CD14-positive monocyte (primary cell): ENCODE measurements around the gene CLEC18B. TPM values are rescaled to one million over a fixed set of nuclear protein-coding genes. Genes with fewer than 3 reads are reported as not detected.
"Not testable (repeated sequence)": the region's sequence is repeated elsewhere in the genome, so short reads cannot be mapped to it uniquely, and the experiment has no call there.

ENCODE experiments used
- DNase-seq, 3 donors: peaks; one replicate each; pipeline ENCODE4 v3.0.0-alpha.2; 2011 to 2022
- H2AFZ ChIP-seq: 2 replicates; pipeline ENCODE4 v1.6.0; 2012; ENCODE audit warnings: mild to moderate bottlenecking, low read depth, low read length, inconsistent platforms; ENCODE audit not compliant: insufficient read depth, poor library complexity, severe bottlenecking
- H3K27ac ChIP-seq, 2 donors: 1 replicate in 1 of 2; 2 replicates in 1 of 2; pipeline ENCODE4 v1.5.1; 2012 to 2013; ENCODE audit warnings: low read length in 2 of 2, control low read depth in 1 of 2, inconsistent platforms in 1 of 2, low read depth in 1 of 2, mild to moderate bottlenecking in 1 of 2
- H3K27me3 ChIP-seq, 2 donors: one replicate each; pipeline versions ENCODE4 v1.6.0 to v1.6.1; 2011 to 2013; ENCODE audit warnings: low read length in 2 of 2; ENCODE audit not compliant: control insufficient read depth in 2 of 2, insufficient read depth in 2 of 2
- H3K36me3 ChIP-seq, 2 donors: replicated peaks in 1 of 2; 1 replicate in 1 of 2; 2 replicates in 1 of 2; pipeline versions ENCODE4 v1.5.1 to v1.6.1; 2012 to 2013; ENCODE audit warnings: low read length in 2 of 2, control low read depth in 1 of 2, inconsistent platforms in 1 of 2, mild to moderate bottlenecking in 1 of 2; ENCODE audit not compliant: insufficient read depth in 2 of 2, control insufficient read depth in 1 of 2
- H3K4me1 ChIP-seq, 2 donors: 1 replicate in 1 of 2; 2 replicates in 1 of 2; pipeline versions ENCODE4 v1.5.1 to v1.6.1; 2012 to 2013; ENCODE audit warnings: low read length in 2 of 2, control low read depth in 1 of 2, inconsistent platforms in 1 of 2, mild to moderate bottlenecking in 1 of 2, moderate library complexity in 1 of 2; ENCODE audit not compliant: insufficient read depth in 2 of 2, control insufficient read depth in 1 of 2
- H3K4me2 ChIP-seq: replicated peaks from 2 replicates; pipeline ENCODE3; 2012; ENCODE audit warnings: low read length, moderate library complexity, mild to moderate bottlenecking; ENCODE audit not compliant: poor library complexity, severe bottlenecking; ENCODE audit errors: extremely low read depth
- H3K4me3 ChIP-seq, 3 experiments: fragments of 200-600 bp in 1 of 3; sonication (generic) in 1 of 3; replicated peaks in 1 of 3; 1 replicate in 2 of 3; 2 replicates in 1 of 3; pipeline ENCODE4 v1.5.1; 2011 to 2013; ENCODE audit warnings: low read length in 3 of 3, mild to moderate bottlenecking in 3 of 3, control low read depth in 2 of 3, low read depth in 2 of 3, inconsistent platforms in 1 of 3, moderate library complexity in 1 of 3
- H3K79me2 ChIP-seq: 2 replicates; pipeline ENCODE4 v1.6.0; 2012; ENCODE audit warnings: mild to moderate bottlenecking, control low read depth, inconsistent platforms, low read length, moderate library complexity; ENCODE audit not compliant: insufficient read depth
- H3K9ac ChIP-seq: 2 replicates; pipeline ENCODE4 v1.6.0; 2017; ENCODE audit warnings: low read length, mild to moderate bottlenecking; ENCODE audit not compliant: insufficient read depth, poor library complexity, severe bottlenecking
- H3K9me3 ChIP-seq, 2 donors: replicated peaks in 1 of 2; 1 replicate in 1 of 2; 2 replicates in 1 of 2; pipeline versions ENCODE4 v1.5.1 to v1.6.1; 2012 to 2013; ENCODE audit warnings: low read length in 2 of 2, control low read depth in 1 of 2; ENCODE audit not compliant: control insufficient read depth in 1 of 2, insufficient read depth in 1 of 2
- H4K20me1 ChIP-seq: 2 replicates; pipeline ENCODE4 v1.6.0; 2012; ENCODE audit warnings: mild to moderate bottlenecking, low read length, control low read depth, moderate library complexity; ENCODE audit not compliant: insufficient read depth
- H3K27ac Mint-ChIP-seq, 7 donors: one replicate each; pipeline ENCODE4 v1.8.0; 2020; ENCODE audit warnings: mild to moderate bottlenecking in 7 of 7, mixed read lengths in 7 of 7, moderate library complexity in 6 of 7, inconsistent platforms in 2 of 7
- H3K27me3 Mint-ChIP-seq, 3 donors: one replicate each; pipeline ENCODE4 v1.8.0; 2021 to 2022; ENCODE audit warnings: low read depth in 3 of 3, mild to moderate bottlenecking in 3 of 3, mixed read lengths in 3 of 3, moderate library complexity in 3 of 3, inconsistent platforms in 1 of 3
- H3K36me3 Mint-ChIP-seq, 2 donors: one replicate each; pipeline ENCODE4 v1.8.0; 2020; ENCODE audit warnings: mixed read lengths in 2 of 2, inconsistent platforms in 1 of 2, mild to moderate bottlenecking in 1 of 2
- H3K4me1 Mint-ChIP-seq: one replicate; pipeline ENCODE4 v1.8.0; 2020; ENCODE audit warnings: mild to moderate bottlenecking, mixed read lengths
- H3K4me3 Mint-ChIP-seq, 2 donors: one replicate each; pipeline ENCODE4 v1.8.0; 2020; ENCODE audit warnings: mild to moderate bottlenecking in 2 of 2, mixed read lengths in 2 of 2, moderate library complexity in 1 of 2
- H3K9me3 Mint-ChIP-seq, 7 donors: one replicate each; pipeline ENCODE4 v1.8.0; 2020 to 2022; ENCODE audit warnings: mixed read lengths in 7 of 7, mild to moderate bottlenecking in 6 of 7, moderate library complexity in 6 of 7, inconsistent platforms in 2 of 7
- WGBS: methylation state at CpG from one replicate; pipeline ENCODE4 v1.1.5; 2013; ENCODE audit warnings: missing lambda C conversion rate; ENCODE audit not compliant: insufficient coverage; 5-methylcytosine and 5-hydroxymethylcytosine counted together
- intact Hi-C, 2 donors: fragments of 100-400 bp; cut with micrococcal nuclease; formaldehyde crosslinking; loops; one replicate each; pipeline versions ENCODE4 v1.15.0 to v1.15.1; 2023
- polyA plus RNA-seq, 3 donors: library from polyadenylated mRNA; depleted of rRNA in 1 of 3; unstranded in 2 of 3; stranded (reverse) in 1 of 3; fragments of 300-500 nt in 2 of 3; fragments of >200 nt in 1 of 3; fragmentation: Illumina TruSeq in 2 of 3; gene quantifications; 1 replicate in 2 of 3; 2 replicates in 1 of 3; pipeline ENCODE4 v1.2.3, GENCODE V29; 2012 to 2021

Gene CLEC18B
- polyA plus RNA-seq, 3 donors = 1.5 TPM; not detected in 2

DNA sequence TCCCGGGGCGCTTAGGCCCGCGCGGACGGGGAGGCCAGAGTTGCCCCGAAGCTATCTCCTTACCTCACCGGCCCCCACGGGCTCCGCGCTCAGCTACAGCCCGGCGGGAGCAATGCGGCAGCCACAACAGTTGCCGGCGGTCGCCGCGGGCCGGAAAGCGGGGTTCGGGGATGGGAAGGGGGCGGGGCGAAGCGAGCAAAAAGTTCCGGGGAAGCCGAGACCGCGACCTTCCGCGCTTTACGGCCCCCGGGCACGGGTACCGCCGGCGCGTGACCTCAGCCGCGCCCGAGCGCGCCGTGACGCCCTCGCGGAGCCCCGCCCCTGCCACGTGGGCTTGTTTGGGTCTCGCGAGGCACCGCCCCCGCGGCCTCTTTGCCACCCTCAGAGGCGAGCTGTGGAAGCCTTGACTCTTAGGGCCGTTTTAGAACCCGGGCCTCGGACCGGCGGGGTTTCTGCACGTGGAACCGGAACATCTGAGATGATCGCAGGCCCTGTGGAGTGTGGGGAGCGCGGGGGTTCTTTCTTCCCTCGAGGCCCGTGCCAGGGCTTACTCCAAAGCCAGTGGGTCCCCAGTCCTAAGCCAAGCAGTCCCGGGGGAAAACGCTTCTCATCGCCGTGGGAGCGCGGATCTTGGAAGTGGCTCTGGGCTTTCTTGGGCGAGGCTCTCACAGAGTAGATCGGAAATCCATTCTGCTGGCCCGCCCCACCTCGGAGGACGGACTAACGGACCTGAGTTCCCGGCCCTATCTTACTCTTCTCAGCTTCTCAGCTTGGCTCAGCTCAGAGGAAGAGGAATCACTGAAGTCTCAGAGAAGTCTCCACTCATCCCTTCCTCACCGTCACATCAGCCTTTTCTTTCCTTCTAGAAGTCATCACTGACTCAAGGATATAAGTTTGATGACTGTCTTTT lies 53.0 kb downstream of the CLEC18B start:
- Mint-ChIP-seq H3K27ac (peak overlapping the region; percentile 84 to 96 (median 93)), H3K4me1 (peaks cover 25% of the 10 kb centered on the region), H3K4me3 (peak overlapping the region; percentile 93 to 96)
- intact Hi-C loops, H3K9me3 Mint-ChIP-seq, H3K27me3 Mint-ChIP-seq, H3K36me3 Mint-ChIP-seq, H3K4me1 ChIP-seq, H3K27me3 ChIP-seq, H3K9me3 ChIP-seq: not testable (repeated sequence)
- Histone ChIP-seq H3K27ac (peak overlapping the region; percentile 78 to 79), H3K36me3 (peaks cover 11 to 13% of the 10 kb centered on the region in 2 donors), H4K20me1 (peaks cover 15% of the 10 kb centered on the region), H2AFZ (peak overlapping the region; percentile 90), H3K9ac (peak overlapping the region; percentile 81), H3K4me3 (peak overlapping the region; percentile 66 to 88 (median 85)), H3K79me2 (peaks cover 42% of the 10 kb centered on the region), H3K4me2 (peak overlapping the region; percentile 79)
- peak; percentile 93 to 95 (median 95) for DNase-seq
- WGBS = under 1% methylated on average over 60 of the region's 81 CpGs

GRCh38 chr16:74367469-74368001 lies 53.7 kb downstream of the CLEC18B start:
- Histone ChIP-seq H3K36me3 (peaks cover 12 to 21% of the 10 kb centered on the region in 2 donors), H3K9ac (peak overlapping the region; percentile 81), H3K4me2 (peak overlapping the region; percentile 79), H2AFZ (peak overlapping the region; percentile 90), H3K4me3 (peak overlapping the region; percentile 66 to 88 (median 85)), H3K79me2 (peaks cover 47% of the 10 kb centered on the region), H4K20me1 (peaks cover 22% of the 10 kb centered on the region), H3K27ac (peak overlapping the region; percentile 76 to 78)
- H3K4me1 ChIP-seq, H3K9me3 Mint-ChIP-seq, H3K36me3 Mint-ChIP-seq, H3K9me3 ChIP-seq, H3K27me3 ChIP-seq, intact Hi-C loops, H3K27me3 Mint-ChIP-seq: not testable (repeated sequence)
- Mint-ChIP-seq H3K27ac (peak overlapping the region; percentile 84 to 95 (median 92)), H3K4me3 (peak overlapping the region; percentile 93 to 96), H3K4me1 (peaks cover 22% of the 10 kb centered on the region)
- under 1% methylated on average over 27 of the region's 35 CpGs for WGBS
- peak; percentile 6 to 40 (median 19) for DNase-seq

GRCh38 chr16:74361646-74362610 lies 59.4 kb downstream of the CLEC18B start:
- H3K27me3 Mint-ChIP-seq, H3K4me3 ChIP-seq, H3K4me1 ChIP-seq, H3K27ac ChIP-seq, H3K9me3 ChIP-seq, H3K4me1 Mint-ChIP-seq, H3K27me3 ChIP-seq, intact Hi-C loops, H3K4me3 Mint-ChIP-seq, H2AFZ ChIP-seq, H3K4me2 ChIP-seq, H3K9ac ChIP-seq, H3K9me3 Mint-ChIP-seq: not testable (repeated sequence)
- Mint-ChIP-seq H3K36me3 (peaks cover 30 to 34% of the 10 kb centered on the region in 2 donors), H3K27ac (peak overlapping the region in 1 of 7 donors; percentile 52)
- WGBS = 93% methylated on average over 5 of the region's 15 CpGs
- peaks cover 34 to 67% of the 10 kb centered on the region in 2 donors for H3K36me3 ChIP-seq
- H4K20me1 ChIP-seq = peaks cover 28% of the 10 kb centered on the region
- DNase-seq = peak in 1 of 3 donors; percentile 5
- H3K79me2 ChIP-seq = peaks cover 43% of the 10 kb centered on the region
